ENCODE measurements around the gene NBPF4.
"Not testable (repeated sequence)": the region's sequence is repeated elsewhere in the genome, so short reads cannot be mapped to it uniquely, and the experiment has no call there.

- TF ChIP-seq, protein P1, sequence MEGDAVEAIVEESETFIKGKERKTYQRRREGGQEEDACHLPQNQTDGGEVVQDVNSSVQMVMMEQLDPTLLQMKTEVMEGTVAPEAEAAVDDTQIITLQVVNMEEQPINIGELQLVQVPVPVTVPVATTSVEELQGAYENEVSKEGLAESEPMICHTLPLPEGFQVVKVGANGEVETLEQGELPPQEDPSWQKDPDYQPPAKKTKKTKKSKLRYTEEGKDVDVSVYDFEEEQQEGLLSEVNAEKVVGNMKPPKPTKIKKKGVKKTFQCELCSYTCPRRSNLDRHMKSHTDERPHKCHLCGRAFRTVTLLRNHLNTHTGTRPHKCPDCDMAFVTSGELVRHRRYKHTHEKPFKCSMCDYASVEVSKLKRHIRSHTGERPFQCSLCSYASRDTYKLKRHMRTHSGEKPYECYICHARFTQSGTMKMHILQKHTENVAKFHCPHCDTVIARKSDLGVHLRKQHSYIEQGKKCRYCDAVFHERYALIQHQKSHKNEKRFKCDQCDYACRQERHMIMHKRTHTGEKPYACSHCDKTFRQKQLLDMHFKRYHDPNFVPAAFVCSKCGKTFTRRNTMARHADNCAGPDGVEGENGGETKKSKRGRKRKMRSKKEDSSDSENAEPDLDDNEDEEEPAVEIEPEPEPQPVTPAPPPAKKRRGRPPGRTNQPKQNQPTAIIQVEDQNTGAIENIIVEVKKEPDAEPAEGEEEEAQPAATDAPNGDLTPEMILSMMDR (conservative IDR thresholded peaks at IDR 0.05; ENCODE audit: low read depth, low read length) = not testable (repeated sequence)
- TF ChIP-seq EZH2 (IDR thresholded peaks at IDR 0.05; ENCODE audit: borderline replicate concordance, low read depth, low read length, poor library complexity, severe bottlenecking) = not testable (repeated sequence)
These were observed 16.8 kb upstream of the NBPF4 start for GRCh38 chr1:108260578-108261259.

All from A673 (cell line).